ENCODE results near the gene MARCHF9.
"Not testable (repeated sequence)": the region's sequence is repeated elsewhere in the genome, so short reads cannot be mapped to it uniquely, and the experiment has no call there.

MARCHF9 gene, protein sequence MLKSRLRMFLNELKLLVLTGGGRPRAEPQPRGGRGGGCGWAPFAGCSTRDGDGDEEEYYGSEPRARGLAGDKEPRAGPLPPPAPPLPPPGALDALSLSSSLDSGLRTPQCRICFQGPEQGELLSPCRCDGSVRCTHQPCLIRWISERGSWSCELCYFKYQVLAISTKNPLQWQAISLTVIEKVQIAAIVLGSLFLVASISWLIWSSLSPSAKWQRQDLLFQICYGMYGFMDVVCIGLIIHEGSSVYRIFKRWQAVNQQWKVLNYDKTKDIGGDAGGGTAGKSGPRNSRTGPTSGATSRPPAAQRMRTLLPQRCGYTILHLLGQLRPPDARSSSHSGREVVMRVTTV

DNA sequence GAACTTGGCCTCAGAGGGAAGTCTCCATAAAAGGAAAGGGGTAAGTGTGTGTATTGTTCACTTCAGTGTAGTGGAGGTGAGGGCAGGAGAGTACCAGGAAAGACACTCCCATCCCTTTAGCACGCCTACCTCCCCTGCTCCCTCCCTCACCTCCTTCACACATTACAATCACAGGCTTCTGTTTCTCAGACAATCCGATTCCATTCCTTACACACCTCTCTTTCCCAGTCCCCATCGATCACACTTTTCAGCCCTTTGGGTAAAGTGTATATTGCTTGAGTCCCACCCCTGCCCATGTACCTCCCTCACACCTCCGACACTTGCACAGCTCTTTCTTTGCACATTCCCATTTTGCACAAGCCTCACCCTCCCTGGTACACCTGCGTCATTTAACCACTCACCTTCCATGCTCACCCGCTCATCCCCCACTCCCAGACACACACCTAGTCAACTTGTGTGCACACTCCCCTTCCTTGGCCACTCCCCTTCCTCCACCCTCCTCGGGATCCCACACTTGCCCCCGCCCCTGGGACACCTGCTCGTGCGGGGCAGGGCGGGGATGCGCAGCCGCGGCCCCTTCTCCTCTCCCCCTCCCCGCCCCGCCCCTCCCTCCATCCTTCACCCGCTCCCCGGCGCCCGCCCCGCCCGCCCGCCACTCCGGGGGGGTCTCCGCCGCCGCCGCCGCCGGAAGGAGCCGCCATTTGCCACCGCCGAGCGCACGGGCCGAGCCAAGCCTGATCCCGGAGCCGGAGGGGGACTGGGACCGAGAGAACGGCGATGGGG is at the start of gene MARCHF9:
Gene MARCHF9, plus strand, starts transcription at position 693 of the 783 bp plus-strand sequence. CDS start 426 bp downstream, outside the sequence.
- Mint-ChIP-seq H3K4me3 (peak within 1 kb of the TSS; percentile 90), H3K9me3 (no peaks in the 10 kb centered on the region), H3K27me3 (no peaks in the 10 kb centered on the region), H3K36me3 (peaks cover 31 to 33% of the 10 kb centered on the region in 2 donors), H3K27ac (peak within 1 kb of the TSS; percentile 90), H3K4me1 (peaks cover 44 to 72% of the 10 kb centered on the region in 2 donors)
- ATAC-seq (replicated peaks) (peak; percentile 31 to 40), DNase-seq (peak; percentile 71)

DNA sequence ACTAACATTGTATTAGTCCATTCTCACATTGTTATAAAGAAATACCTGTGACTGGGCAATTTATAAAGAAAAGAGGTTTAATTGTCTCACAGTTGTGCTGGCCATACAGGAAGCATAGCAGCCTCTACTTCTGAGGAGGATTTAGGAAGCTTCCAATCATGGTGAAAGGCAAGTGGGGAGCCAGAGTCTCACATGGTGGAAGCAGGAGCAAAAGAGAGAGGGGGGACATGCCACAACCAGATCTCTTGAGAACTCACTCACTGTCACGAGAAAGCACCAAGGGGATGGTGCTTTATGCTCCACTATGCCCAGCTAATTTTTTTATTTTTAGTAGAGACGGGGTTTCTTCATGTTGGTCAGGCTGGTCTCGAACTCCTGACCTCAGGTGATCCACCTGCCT is 47.7 kb upstream of the MARCHF9 start:
- DNase-seq (no peak), ATAC-seq (replicated peaks) (no peak)
- Mint-ChIP-seq H3K36me3 (peaks cover 48 to 62% of the 10 kb centered on the region in 2 donors), H3K4me1 (peaks cover 1 to 5% of the 10 kb centered on the region in 2 donors), H3K27ac (no peak overlapping the region), H3K4me3 (no peak overlapping the region), H3K9me3 (peaks cover 4% of the 10 kb centered on the region in 2 donors), H3K27me3 (no peaks in the 10 kb centered on the region)

DNA sequence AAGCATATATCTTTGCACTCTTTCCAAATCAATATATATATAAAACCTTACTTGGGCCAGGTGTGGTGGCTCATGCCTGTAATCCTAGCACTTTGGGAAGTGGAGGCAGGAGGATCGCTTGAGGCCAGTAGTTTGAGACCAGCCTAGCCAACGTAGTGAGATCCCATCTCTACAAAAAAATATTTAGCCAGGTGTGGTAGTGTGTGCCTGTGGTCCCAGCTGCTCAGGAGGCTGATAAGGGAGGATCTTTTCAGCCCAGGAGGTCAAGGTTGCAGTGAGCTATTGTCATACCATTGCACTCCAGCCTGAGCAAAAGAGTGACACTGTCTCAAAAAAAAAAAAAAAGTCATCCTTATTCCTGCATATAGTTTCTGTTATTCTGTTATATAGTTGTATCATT is 46.6 kb upstream of the MARCHF9 start:
- DNase-seq (no peak), ATAC-seq (replicated peaks) (no peak)
- Mint-ChIP-seq H3K27ac (no peak overlapping the region), H3K36me3 (peaks cover 40 to 58% of the 10 kb centered on the region in 2 donors), H3K4me3 (no peak overlapping the region), H3K27me3 (no peaks in the 10 kb centered on the region), H3K9me3 (no peaks in the 10 kb centered on the region), H3K4me1 (peaks cover 1 to 5% of the 10 kb centered on the region in 2 donors)

DNA sequence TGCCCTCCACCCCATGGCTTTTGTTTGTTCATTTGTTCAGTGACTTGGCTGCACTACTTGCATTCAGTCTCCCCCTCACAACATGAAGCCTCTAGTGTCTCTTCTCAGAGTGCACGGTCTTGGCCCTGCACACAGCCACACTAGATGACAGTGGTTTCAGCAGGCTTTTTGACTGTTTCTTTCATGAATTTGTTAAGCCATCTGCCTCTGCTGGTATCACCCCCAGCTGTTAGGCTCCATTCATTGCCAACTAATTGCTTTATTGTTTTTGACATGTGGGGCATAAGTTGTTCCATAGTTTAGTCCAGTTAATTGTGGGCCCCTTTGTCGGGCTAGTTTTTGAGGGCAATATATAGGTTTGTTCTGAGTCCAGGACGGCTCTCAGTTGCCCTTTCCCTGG is 42.2 kb upstream of the MARCHF9 start:
- Mint-ChIP-seq H3K27ac (no peak overlapping the region), H3K27me3 (no peaks in the 10 kb centered on the region), H3K36me3 (peaks cover 42 to 55% of the 10 kb centered on the region in 2 donors), H3K4me3 (no peak overlapping the region), H3K4me1 (peaks cover 5 to 12% of the 10 kb centered on the region in 2 donors), H3K9me3 (no peaks in the 10 kb centered on the region)
- DNase-seq: no peak
- ATAC-seq (replicated peaks): no peak

DNA sequence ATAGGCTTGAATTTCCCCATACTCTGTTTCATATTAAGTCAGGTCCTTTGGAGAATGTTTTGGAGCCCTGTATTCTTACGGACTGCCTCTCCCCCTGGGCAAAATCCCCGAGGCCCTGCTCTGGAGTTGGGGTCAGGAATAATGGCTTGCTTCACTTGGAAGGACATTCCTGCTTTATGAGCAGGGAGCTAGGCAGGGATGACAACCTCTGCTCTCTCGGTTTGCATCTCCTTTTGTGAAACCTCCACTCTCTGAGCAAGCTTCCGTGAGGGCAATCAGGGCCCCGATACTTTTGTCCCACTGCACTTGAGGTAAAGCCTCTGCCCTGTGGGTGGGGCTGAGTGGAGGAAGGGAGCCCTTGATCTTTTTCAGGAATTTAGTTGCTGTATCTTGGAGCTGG is 41.7 kb upstream of the MARCHF9 start:
- ATAC-seq (replicated peaks) (no peak), DNase-seq (no peak)
- no peaks in the 10 kb centered on the region for H3K27me3 Mint-ChIP-seq
- H3K4me1 Mint-ChIP-seq: peaks cover 5 to 12% of the 10 kb centered on the region in 2 donors
- no peaks in the 10 kb centered on the region for H3K9me3 Mint-ChIP-seq
- H3K4me3 Mint-ChIP-seq: no peak overlapping the region
- peaks cover 47 to 60% of the 10 kb centered on the region in 2 donors for H3K36me3 Mint-ChIP-seq
- no peak overlapping the region for H3K27ac Mint-ChIP-seq

DNA sequence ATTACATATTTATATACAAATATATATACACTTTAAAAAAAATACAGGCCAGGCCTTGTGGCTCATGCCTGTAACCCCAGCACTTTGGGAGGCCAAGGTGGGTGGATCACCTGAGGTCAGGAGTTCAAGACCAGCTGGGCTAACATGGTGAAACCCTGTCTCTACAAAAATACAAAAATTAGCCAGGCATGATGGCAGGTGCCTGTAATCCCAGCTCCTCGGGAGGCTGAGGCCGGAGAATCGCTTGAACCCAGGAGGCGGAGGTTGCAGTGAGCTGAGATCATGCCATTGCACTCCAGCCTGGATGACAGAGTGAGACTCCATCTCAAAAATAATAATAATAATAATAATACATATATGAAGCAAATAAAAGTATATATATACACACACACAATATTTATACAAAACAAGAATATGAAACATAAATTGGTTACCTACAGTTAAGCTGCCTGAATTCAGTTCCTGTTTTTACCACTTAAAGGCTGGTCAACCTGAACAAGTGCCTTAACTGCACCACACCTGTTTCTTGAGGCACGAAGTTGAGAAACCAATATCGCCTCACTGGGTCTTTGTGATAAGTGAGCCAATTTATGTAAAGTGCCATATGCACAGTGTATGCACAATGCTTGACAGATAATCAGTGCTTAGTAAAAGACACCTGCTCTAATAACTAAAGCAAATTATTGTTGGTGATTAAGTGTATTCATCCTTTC is 39.7 kb upstream of the MARCHF9 start:
- H3K27me3 Mint-ChIP-seq, DNase-seq, H3K4me1 Mint-ChIP-seq, H3K4me3 Mint-ChIP-seq, H3K9me3 Mint-ChIP-seq: not testable (repeated sequence)
- peak; percentile 70 to 80 for ATAC-seq (replicated peaks)
- H3K36me3 Mint-ChIP-seq: peaks cover 59 to 69% of the 10 kb centered on the region in 2 donors
- H3K27ac Mint-ChIP-seq: peak overlapping the region; percentile 59

DNA sequence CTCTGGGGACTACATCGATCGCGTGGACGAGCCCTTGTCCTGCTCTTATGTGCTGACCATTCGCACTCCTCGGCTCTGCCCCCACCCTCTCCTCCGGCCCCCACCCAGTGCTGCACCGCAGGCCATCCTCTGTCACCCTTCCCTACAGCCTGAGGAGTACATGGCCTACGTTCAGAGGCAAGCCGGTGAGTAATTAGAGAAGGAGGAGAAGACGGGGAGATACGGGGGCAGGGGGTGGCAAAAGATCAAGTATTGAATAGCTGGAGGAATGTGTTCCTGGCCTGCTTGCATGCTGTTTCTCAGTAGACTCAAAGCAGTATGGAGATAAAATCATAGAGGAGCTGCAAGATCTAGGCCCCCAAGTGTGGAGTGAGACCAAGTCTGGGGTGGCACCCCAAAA is 39.1 kb upstream of the MARCHF9 start:
- peaks cover 6 to 7% of the 10 kb centered on the region in 2 donors for H3K4me1 Mint-ChIP-seq
- H3K36me3 Mint-ChIP-seq: peaks cover 62 to 74% of the 10 kb centered on the region in 2 donors
- DNase-seq: no peak
- H3K4me3 Mint-ChIP-seq: no peak overlapping the region
- H3K27me3 Mint-ChIP-seq: no peaks in the 10 kb centered on the region
- no peaks in the 10 kb centered on the region for H3K9me3 Mint-ChIP-seq
- H3K27ac Mint-ChIP-seq: peak overlapping the region; percentile 59
- ATAC-seq (replicated peaks): no peak

DNA sequence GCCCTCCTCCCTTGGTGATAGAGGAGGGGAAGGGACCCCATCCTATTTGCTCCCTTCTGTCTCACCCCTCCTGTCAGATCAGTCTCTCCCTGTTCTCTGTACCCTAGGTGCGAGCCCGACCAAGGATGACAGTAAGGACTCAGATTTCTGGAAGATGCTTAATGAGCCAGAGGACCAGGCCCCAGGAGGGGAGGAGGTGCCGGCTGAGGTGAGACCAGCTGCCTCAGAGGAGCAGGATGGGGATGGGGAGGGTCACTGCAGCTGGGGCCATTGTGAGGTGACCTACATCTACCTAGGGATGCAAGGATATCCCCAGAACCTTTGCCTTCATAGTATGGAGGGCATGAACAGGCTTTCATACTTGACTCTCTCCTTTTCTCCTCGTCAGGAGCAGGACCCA is 38.6 kb upstream of the MARCHF9 start:
- Mint-ChIP-seq H3K4me1 (peaks cover 6 to 7% of the 10 kb centered on the region in 2 donors), H3K4me3 (no peak overlapping the region), H3K27me3 (no peaks in the 10 kb centered on the region), H3K36me3 (peaks cover 63 to 73% of the 10 kb centered on the region in 2 donors), H3K27ac (no peak overlapping the region), H3K9me3 (no peaks in the 10 kb centered on the region)
- ATAC-seq (replicated peaks) (no peak), DNase-seq (no peak)

DNA sequence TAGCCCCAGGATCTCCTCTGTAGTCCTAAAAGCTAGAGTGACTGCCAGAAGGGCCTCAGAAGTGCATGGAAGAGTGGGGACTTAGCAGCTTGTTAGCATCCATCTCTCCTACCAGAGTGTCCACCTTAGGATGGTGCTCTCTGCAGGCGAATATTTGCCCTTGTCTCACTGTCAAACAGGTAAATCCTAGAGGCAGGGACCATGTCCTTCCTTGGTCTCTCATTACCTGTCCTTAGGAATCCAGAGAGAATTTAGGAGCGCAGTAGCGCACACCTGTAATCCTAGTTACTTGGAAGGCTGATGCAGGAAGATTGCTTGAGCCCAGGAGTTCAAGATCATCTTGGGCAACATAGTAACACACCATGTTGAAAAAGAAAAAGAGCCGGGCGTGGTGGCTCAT is 37.8 kb upstream of the MARCHF9 start:
- Mint-ChIP-seq H3K9me3 (no peaks in the 10 kb centered on the region), H3K27ac (no peak overlapping the region), H3K27me3 (no peaks in the 10 kb centered on the region), H3K36me3 (peaks cover 62 to 72% of the 10 kb centered on the region in 2 donors), H3K4me3 (no peak overlapping the region), H3K4me1 (peaks cover 7 to 9% of the 10 kb centered on the region in 2 donors)
- no peak for DNase-seq
- no peak for ATAC-seq (replicated peaks)

DNA sequence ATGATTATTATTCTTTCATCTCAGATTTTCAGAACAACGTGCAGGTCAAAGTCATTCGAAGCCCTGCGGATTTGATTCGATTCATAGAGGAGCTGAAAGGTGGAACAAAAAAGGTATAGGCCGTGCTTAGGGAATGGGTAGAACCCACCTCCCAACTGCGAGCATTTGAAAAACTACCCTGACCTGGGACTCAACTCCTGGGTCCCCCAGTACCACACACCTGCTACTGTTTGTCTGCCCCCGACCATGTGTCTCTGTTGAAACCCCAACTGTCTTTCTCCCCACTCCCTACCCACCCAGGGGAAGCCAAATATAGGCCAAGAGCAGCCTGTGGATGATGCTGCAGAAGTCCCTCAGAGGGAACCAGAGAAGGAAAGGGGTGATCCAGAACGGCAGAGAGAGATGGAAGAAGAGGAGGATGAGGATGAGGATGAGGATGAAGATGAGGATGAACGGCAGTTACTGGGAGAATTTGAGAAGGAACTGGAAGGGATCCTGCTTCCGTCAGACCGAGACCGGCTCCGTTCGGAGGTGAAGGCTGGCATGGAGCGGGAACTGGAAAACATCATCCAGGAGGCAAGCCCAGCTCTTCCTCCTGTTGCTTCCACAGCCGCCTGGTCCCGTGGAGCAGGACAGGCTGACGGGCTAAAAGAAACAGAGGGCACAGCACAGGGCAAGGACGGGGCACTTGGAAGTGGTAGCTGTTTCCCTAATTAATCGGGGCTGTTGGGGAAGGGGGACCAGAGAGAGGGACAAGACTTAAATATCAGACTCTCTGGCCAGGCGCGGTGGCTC is 36.9 kb upstream of the MARCHF9 start:
- H3K27ac Mint-ChIP-seq: no peak overlapping the region
- H3K36me3 Mint-ChIP-seq: peaks cover 62 to 70% of the 10 kb centered on the region in 2 donors
- no peaks in the 10 kb centered on the region for H3K27me3 Mint-ChIP-seq
- peaks cover 7 to 9% of the 10 kb centered on the region in 2 donors for H3K4me1 Mint-ChIP-seq
- no peak overlapping the region for H3K4me3 Mint-ChIP-seq
- ATAC-seq (replicated peaks): no peak
- H3K9me3 Mint-ChIP-seq: no peaks in the 10 kb centered on the region
- DNase-seq: no peak

DNA sequence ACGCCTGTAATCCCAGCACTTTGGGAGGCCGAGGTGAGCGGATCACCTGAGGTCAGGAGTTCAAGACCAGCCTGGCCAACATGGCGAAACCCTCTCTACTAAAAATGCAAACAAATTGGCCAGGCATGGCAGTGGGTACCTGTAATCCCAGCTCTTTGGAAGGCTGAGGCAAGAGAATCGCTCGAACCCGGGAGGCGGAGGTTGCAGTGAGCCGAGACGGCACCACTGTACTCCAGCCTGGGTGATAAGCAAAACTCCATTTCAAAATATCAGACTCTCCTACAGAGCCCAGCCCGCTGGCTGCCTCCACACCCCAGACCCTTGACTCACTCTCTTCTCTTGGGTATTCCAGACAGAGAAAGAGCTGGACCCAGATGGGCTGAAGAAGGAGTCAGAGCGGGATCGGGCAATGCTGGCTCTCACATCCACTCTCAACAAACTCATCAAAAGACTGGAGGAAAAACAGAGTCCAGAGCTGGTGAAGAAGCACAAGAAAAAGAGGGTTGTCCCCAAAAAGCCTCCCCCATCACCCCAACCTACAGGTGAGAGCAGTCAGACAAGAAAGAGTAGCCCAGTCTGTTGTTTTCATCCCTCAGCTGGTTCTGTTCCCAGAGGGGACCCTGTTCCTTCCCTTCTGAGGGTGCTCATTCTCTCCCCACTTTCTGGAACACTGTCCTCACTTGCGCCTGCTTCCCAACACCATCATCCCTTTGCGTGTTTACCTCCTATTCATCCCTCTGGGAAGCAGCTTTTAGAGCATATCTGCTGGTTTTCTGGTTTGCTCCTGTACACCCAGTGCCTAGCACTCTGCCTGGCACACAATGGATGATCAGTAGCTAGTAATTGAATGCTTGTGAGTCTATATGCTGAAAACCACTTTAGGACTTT is 36.0 kb upstream of the MARCHF9 start:
- Mint-ChIP-seq H3K9me3 (no peaks in the 10 kb centered on the region), H3K36me3 (peaks cover 57 to 68% of the 10 kb centered on the region in 2 donors), H3K4me3 (no peak overlapping the region), H3K4me1 (peaks cover 7 to 11% of the 10 kb centered on the region in 2 donors), H3K27ac (no peak overlapping the region), H3K27me3 (no peaks in the 10 kb centered on the region)
- ATAC-seq (replicated peaks): no peak
- no peak for DNase-seq

DNA sequence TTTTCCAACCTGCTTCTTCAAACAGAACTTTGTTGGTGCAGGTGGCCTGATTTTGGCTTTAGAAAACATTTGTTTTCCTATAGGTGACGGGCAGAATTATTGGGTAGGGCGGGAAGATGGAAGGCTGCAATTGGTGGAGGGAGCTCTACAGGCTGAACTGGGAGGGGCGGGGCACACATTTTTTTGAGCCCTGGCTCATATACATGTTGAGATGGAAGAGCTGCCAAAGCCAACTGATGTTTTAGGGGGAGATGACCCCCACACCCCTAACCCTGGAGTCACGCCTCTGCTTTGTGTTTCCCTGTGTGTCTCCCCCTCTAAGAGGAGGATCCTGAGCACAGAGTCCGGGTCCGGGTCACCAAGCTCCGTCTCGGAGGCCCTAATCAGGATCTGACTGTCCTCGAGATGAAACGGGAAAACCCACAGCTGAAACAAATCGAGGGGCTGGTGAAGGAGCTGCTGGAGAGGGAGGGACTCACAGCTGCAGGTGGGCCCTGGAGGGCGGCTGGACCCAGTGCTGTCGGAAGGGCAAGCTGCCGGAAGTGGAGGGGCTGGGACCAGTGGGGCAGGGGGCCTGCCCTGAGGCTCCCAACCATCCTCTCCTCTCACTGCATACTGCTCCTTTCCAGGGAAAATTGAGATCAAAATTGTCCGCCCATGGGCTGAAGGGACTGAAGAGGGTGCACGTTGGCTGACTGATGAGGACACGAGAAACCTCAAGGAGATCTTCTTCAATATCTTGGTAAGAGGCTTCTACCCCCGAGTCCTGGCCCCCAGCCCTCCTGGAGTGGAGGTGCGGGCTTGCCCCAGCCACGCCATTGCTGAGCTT is 34.9 kb upstream of the MARCHF9 start:
- peaks cover 58 to 71% of the 10 kb centered on the region in 2 donors for H3K36me3 Mint-ChIP-seq

More for the DNA sequence above, 34.9 kb upstream of the MARCHF9 start:
- peak overlapping the region; percentile 73 for H3K27ac Mint-ChIP-seq
- H3K27me3 Mint-ChIP-seq: no peaks in the 10 kb centered on the region
- peaks cover 12 to 18% of the 10 kb centered on the region in 2 donors for H3K4me1 Mint-ChIP-seq
- no peak overlapping the region for H3K4me3 Mint-ChIP-seq
- DNase-seq (no peak), ATAC-seq (replicated peaks) (no peak)
- no peaks in the 10 kb centered on the region for H3K9me3 Mint-ChIP-seq
